Activated naive CD8-positive, alpha-beta T cell treated with anti-CD3 and anti-CD28 coated beads, Interleukin-2, amount 10 ng/mL, durations not matched to agents 7 days and 5 days (primary cell): Measurements from ENCODE around the gene CHST14. TPM values are rescaled to one million over a fixed set of nuclear protein-coding genes. Genes with fewer than 3 reads are reported as not detected.
A peak's percentile ranks its signal among the peaks of the same experiment; 100 is the strongest.

Source experiments
- ATAC-seq: fragments of 150-1000 bp; cut with Tn5 transposase; one replicate; pipeline ENCODE4 v1.10.0; 2021; ENCODE audit warnings: low read depth, moderate library complexity
- POLR2A ChIA-PET: fragments of 350-600 bp; sonication (Branson Sonifier 250); formaldehyde crosslinking; loops from one replicate; lab custom pipeline; 2021; ENCODE audit warnings: antibody characterized with exemption; lab: Charles Lee
- DNase-seq: peaks from one replicate; pipeline ENCODE4 v3.0.0; 2021
- H3K27ac Mint-ChIP-seq: one replicate; pipeline ENCODE4 v1.8.0; 2022; ENCODE audit warnings: mild to moderate bottlenecking, mixed read lengths
- H3K27me3 Mint-ChIP-seq: one replicate; pipeline ENCODE4 v1.8.0; 2022; ENCODE audit warnings: mild to moderate bottlenecking, moderate library complexity, mixed read lengths
- H3K36me3 Mint-ChIP-seq: one replicate; pipeline ENCODE4 v1.8.0; 2021; ENCODE audit warnings: mild to moderate bottlenecking, mixed read lengths
- H3K4me1 Mint-ChIP-seq: one replicate; pipeline ENCODE4 v1.8.0; 2021; ENCODE audit warnings: mixed read lengths
- H3K4me3 Mint-ChIP-seq: one replicate; pipeline ENCODE4 v1.8.0; 2022; ENCODE audit warnings: mild to moderate bottlenecking, moderate library complexity, mixed read lengths
- H3K9me3 Mint-ChIP-seq: one replicate; pipeline ENCODE4 v1.8.0; 2021; ENCODE audit warnings: mixed read lengths
- total RNA-seq, 2 experiments: library from RNA; stranded (reverse); gene quantifications; one replicate each; pipeline ENCODE4 v1.2.3, GENCODE V29; 2021

The CHST14 gene
- total RNA-seq, 2 experiments from 2014 or later: 9.8 to 10.8 TPM

- no peak overlapping the region for H3K27ac Mint-ChIP-seq
- POLR2A ChIA-PET: no interaction called here
- H3K4me1 Mint-ChIP-seq: peaks cover 18% of the 10 kb centered on the region
- H3K27me3 Mint-ChIP-seq: no peaks in the 10 kb centered on the region
- H3K4me3 Mint-ChIP-seq: no peak overlapping the region
- DNase-seq (no peak), ATAC-seq (no peak)
- no peaks in the 10 kb centered on the region for H3K36me3 Mint-ChIP-seq
- no peaks in the 10 kb centered on the region for H3K9me3 Mint-ChIP-seq
These were observed 11.3 kb upstream of the CHST14 start for GRCh38 chr15:40459391-40460015.

- no peak overlapping the region for H3K27ac Mint-ChIP-seq
- no peak for DNase-seq
These were observed 10.4 kb upstream of the CHST14 start for GRCh38 chr15:40460404-40460803.

GRCh38 chr15:40461958-40462357, 8.8 kb upstream of the CHST14 start:
- Mint-ChIP-seq H3K27ac (no peak overlapping the region), H3K27me3 (no peaks in the 10 kb centered on the region), H3K9me3 (no peaks in the 10 kb centered on the region), H3K36me3 (peaks cover 9% of the 10 kb centered on the region), H3K4me1 (peaks cover 7% of the 10 kb centered on the region), H3K4me3 (no peak overlapping the region)
- DNase-seq (no peak), ATAC-seq (no peak)
- POLR2A ChIA-PET: no interaction called here

More at GRCh38 chr15:40460404-40460803, 10.4 kb upstream of the CHST14 start:
- ATAC-seq: no peak
- H3K4me1 Mint-ChIP-seq: peaks cover 9% of the 10 kb centered on the region
- no peak overlapping the region for H3K4me3 Mint-ChIP-seq
- H3K36me3 Mint-ChIP-seq: peaks cover 3% of the 10 kb centered on the region
- POLR2A ChIA-PET: no interaction called here
- H3K9me3 Mint-ChIP-seq: no peaks in the 10 kb centered on the region
- no peaks in the 10 kb centered on the region for H3K27me3 Mint-ChIP-seq

- H3K27ac Mint-ChIP-seq: no peak overlapping the region
- no peaks in the 10 kb centered on the region for H3K27me3 Mint-ChIP-seq
- H3K4me1 Mint-ChIP-seq: peaks cover 8% of the 10 kb centered on the region
- DNase-seq (no peak), ATAC-seq (no peak)
- no peaks in the 10 kb centered on the region for H3K9me3 Mint-ChIP-seq
- POLR2A ChIA-PET: interaction anchor here (0.8 kb wide), 1 partner anchor 11 kb away, joined by 3 read pairs; no protein-coding TSS in a partner anchor
- peaks cover 9% of the 10 kb centered on the region for H3K36me3 Mint-ChIP-seq
- H3K4me3 Mint-ChIP-seq: no peak overlapping the region
These were observed 7.5 kb upstream of the CHST14 start for GRCh38 chr15:40463279-40463678.

- Mint-ChIP-seq H3K36me3 (peaks cover 9% of the 10 kb centered on the region), H3K4me1 (peaks cover 8% of the 10 kb centered on the region), H3K27me3 (no peaks in the 10 kb centered on the region), H3K4me3 (no peak overlapping the region), H3K9me3 (no peaks in the 10 kb centered on the region), H3K27ac (no peak overlapping the region)
- ATAC-seq: no peak
- no peak for DNase-seq
- POLR2A ChIA-PET: no interaction called here
These were observed 6.8 kb upstream of the CHST14 start for GRCh38 chr15:40463886-40464545.

- Mint-ChIP-seq H3K4me3 (no peak overlapping the region), H3K27ac (no peak overlapping the region), H3K4me1 (peaks cover 8% of the 10 kb centered on the region), H3K36me3 (peaks cover 9% of the 10 kb centered on the region), H3K9me3 (no peaks in the 10 kb centered on the region), H3K27me3 (no peaks in the 10 kb centered on the region)
- ATAC-seq (no peak), DNase-seq (no peak)
- POLR2A ChIA-PET: no interaction called here
These were observed 6.1 kb upstream of the CHST14 start for GRCh38 chr15:40464595-40465185.

GRCh38 chr15:40465939-40466338, 4.8 kb upstream of the CHST14 start:
- Mint-ChIP-seq H3K27ac (no peak overlapping the region), H3K27me3 (no peaks in the 10 kb centered on the region), H3K36me3 (peaks cover 9% of the 10 kb centered on the region), H3K9me3 (no peaks in the 10 kb centered on the region), H3K4me3 (no peak overlapping the region), H3K4me1 (peaks cover 8% of the 10 kb centered on the region)
- no peak for ATAC-seq
- POLR2A ChIA-PET: interaction anchor here (0.5 kb wide), 1 partner anchor 190 kb away, joined by 4 read pairs; no protein-coding TSS in a partner anchor
- no peak for DNase-seq

- DNase-seq (no peak), ATAC-seq (no peak)
- no peak overlapping the region for H3K27ac Mint-ChIP-seq
- H3K27me3 Mint-ChIP-seq: no peaks in the 10 kb centered on the region
- POLR2A ChIA-PET: interaction anchor here (0.5 kb wide), 1 partner anchor 145 kb away, joined by 4 read pairs; no protein-coding TSS in a partner anchor
- H3K4me1 Mint-ChIP-seq: peaks cover 8% of the 10 kb centered on the region
- no peak overlapping the region for H3K4me3 Mint-ChIP-seq
- H3K36me3 Mint-ChIP-seq: peaks cover 9% of the 10 kb centered on the region
- H3K9me3 Mint-ChIP-seq: no peaks in the 10 kb centered on the region
These were observed 4.1 kb upstream of the CHST14 start for GRCh38 chr15:40466426-40467260.

- Mint-ChIP-seq H3K9me3 (no peaks in the 10 kb centered on the region), H3K4me1 (peaks cover 12% of the 10 kb centered on the region), H3K4me3 (no peak overlapping the region), H3K36me3 (peaks cover 9% of the 10 kb centered on the region), H3K27me3 (no peaks in the 10 kb centered on the region), H3K27ac (no peak overlapping the region)
- DNase-seq (no peak), ATAC-seq (no peak)
- POLR2A ChIA-PET: interaction anchor here (0.5 kb wide), 1 partner anchor 146 kb away, joined by 4 read pairs; no protein-coding TSS in a partner anchor
These were observed 3.5 kb upstream of the CHST14 start for GRCh38 chr15:40467261-40467615.

GRCh38 chr15:40468898-40469331, 1.9 kb upstream of the CHST14 start:
- H3K9me3 Mint-ChIP-seq: no peaks in the 10 kb centered on the region
- peaks cover 20% of the 10 kb centered on the region for H3K4me1 Mint-ChIP-seq
- no peak overlapping the region for H3K4me3 Mint-ChIP-seq
- DNase-seq: no peak
- no peak for ATAC-seq
- peaks cover 9% of the 10 kb centered on the region for H3K36me3 Mint-ChIP-seq
- H3K27me3 Mint-ChIP-seq: no peaks in the 10 kb centered on the region
- POLR2A ChIA-PET: interaction anchor here (0.6 kb wide), 1 partner anchor 18 kb away, joined by 3 read pairs; no protein-coding TSS in a partner anchor
- H3K27ac Mint-ChIP-seq: no peak overlapping the region

GRCh38 chr15:40469776-40470390, 901 bp upstream of the CHST14 start:
- no peak for DNase-seq
- no peaks in the 10 kb centered on the region for H3K27me3 Mint-ChIP-seq
- peak overlapping the region; percentile 54 for H3K27ac Mint-ChIP-seq
- no peak for ATAC-seq
- POLR2A ChIA-PET: interaction anchor here (0.6 to 2.1 kb wide), 6 partner anchors 16 to 95 kb away, joined by 3 to 8 read pairs (median 4); partner anchors contain the start of gene CCDC32
- peaks cover 9% of the 10 kb centered on the region for H3K36me3 Mint-ChIP-seq
- peak overlapping the region; percentile 28 for H3K4me3 Mint-ChIP-seq
- peaks cover 20% of the 10 kb centered on the region for H3K4me1 Mint-ChIP-seq
- no peaks in the 10 kb centered on the region for H3K9me3 Mint-ChIP-seq

GRCh38 chr15:40471105-40471807, 472 bp downstream of the CHST14 start:
- ATAC-seq (peak; percentile 28), DNase-seq (peak; percentile 64)
- peaks cover 2% of the 10 kb centered on the region for H3K36me3 Mint-ChIP-seq
- H3K9me3 Mint-ChIP-seq: no peaks in the 10 kb centered on the region
- peaks cover 19% of the 10 kb centered on the region for H3K4me1 Mint-ChIP-seq
- peak overlapping the region; percentile 75 for H3K27ac Mint-ChIP-seq
- peak overlapping the region; percentile 85 for H3K4me3 Mint-ChIP-seq
- POLR2A ChIA-PET: interaction anchor here (1.0 to 2.1 kb wide), 4 partner anchors 18 to 93 kb away, joined by 3 to 8 read pairs (median 6); partner anchors contain the start of gene CCDC32
- no peaks in the 10 kb centered on the region for H3K27me3 Mint-ChIP-seq
